Endothelial cell (in vitro differentiated cells): ENCODE results near the gene ELOVL3. TPM values are rescaled to one million over a fixed set of nuclear protein-coding genes. Genes with fewer than 3 reads are reported as not detected.

Source experiments
- DNase-seq: peaks from one replicate; pipeline ENCODE4 v3.0.0; 2021; ENCODE audit warnings: low spot score
- H3K27ac Mint-ChIP-seq: one replicate; pipeline ENCODE4 v1.8.0; 2021; ENCODE audit warnings: mixed read lengths, inconsistent platforms; ENCODE audit not compliant: unreplicated experiment
- H3K27me3 Mint-ChIP-seq: one replicate; pipeline ENCODE4 v1.8.0; 2021; ENCODE audit warnings: mild to moderate bottlenecking, moderate library complexity, mixed read lengths, inconsistent platforms; ENCODE audit not compliant: unreplicated experiment
- H3K36me3 Mint-ChIP-seq: one replicate; pipeline ENCODE4 v1.8.0; 2021; ENCODE audit warnings: mild to moderate bottlenecking, low read depth, mixed read lengths, inconsistent platforms; ENCODE audit not compliant: unreplicated experiment
- H3K4me1 Mint-ChIP-seq: one replicate; pipeline ENCODE4 v1.8.0; 2021; ENCODE audit warnings: mild to moderate bottlenecking, mixed read lengths, inconsistent platforms; ENCODE audit not compliant: unreplicated experiment
- H3K4me3 Mint-ChIP-seq: one replicate; pipeline ENCODE4 v1.8.0; 2021; ENCODE audit warnings: mild to moderate bottlenecking, mixed read lengths, inconsistent platforms; ENCODE audit not compliant: unreplicated experiment
- H3K9me3 Mint-ChIP-seq: one replicate; pipeline ENCODE4 v1.8.0; 2021; ENCODE audit warnings: mixed read lengths, inconsistent platforms; ENCODE audit not compliant: unreplicated experiment
- CTCF ChIP-seq: fragments of 200-600 bp; sonication (generic); IDR thresholded peaks from one replicate; pipeline ENCODE4 v1.5.0; 2021; ENCODE audit warnings: antibody characterized with exemption; ENCODE audit not compliant: unreplicated experiment
- total RNA-seq: library from RNA; stranded (reverse); fragmentation: NEBNext Ultra II Directional; extraction: Animal tissue kit (Norgen Biotek cat#: 25700); gene quantifications from one replicate; pipeline ENCODE4 v1.2.1, GENCODE V29; 2021; ENCODE audit not compliant: unreplicated experiment

The ELOVL3 gene
- total RNA-seq, 1 donor from 2014 or later, result not detected

- H3K4me1 Mint-ChIP-seq, result no peaks in the 10 kb centered on the region
- no peaks in the 10 kb centered on the region for H3K36me3 Mint-ChIP-seq
- no peak for DNase-seq
- no peak for TF ChIP-seq CTCF
- H3K27me3 Mint-ChIP-seq, result no peaks in the 10 kb centered on the region
- no peak overlapping the region for H3K4me3 Mint-ChIP-seq
- no peak overlapping the region for H3K27ac Mint-ChIP-seq
- no peaks in the 10 kb centered on the region for H3K9me3 Mint-ChIP-seq
Observed at GRCh38 chr10:102254426-102254825, 28.3 kb downstream of the ELOVL3 start.

- TF ChIP-seq CTCF, result no peak
- Mint-ChIP-seq H3K36me3 (no peaks in the 10 kb centered on the region), H3K4me1 (no peaks in the 10 kb centered on the region), H3K9me3 (no peaks in the 10 kb centered on the region), H3K27me3 (no peaks in the 10 kb centered on the region), H3K27ac (no peak overlapping the region), H3K4me3 (no peak overlapping the region)
- DNase-seq, result no peak
Observed at GRCh38 chr10:102255404-102255803, 29.3 kb downstream of the ELOVL3 start.

DNA sequence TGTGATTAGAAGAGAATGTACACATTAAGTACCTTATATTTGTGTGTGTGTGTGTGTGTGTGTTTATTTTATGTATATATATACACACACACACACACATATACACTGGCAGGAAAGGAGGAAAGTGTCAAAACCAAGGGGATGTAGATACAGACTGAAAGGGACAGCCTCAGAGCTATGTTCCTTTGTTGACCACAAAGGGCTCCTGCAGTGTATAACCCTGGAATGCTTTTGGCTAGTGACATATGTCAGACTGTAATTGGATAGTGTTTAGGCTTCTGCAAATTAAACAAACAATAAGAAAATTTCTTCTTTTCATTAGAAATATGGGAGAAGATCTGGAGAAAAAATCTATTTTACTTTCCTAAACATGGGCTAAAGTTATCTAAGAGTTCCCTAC is 35.1 kb downstream of the ELOVL3 start:
- Mint-ChIP-seq H3K4me1 (peaks cover 5% of the 10 kb centered on the region), H3K4me3 (no peak overlapping the region), H3K27ac (no peak overlapping the region), H3K27me3 (no peaks in the 10 kb centered on the region), H3K9me3 (no peaks in the 10 kb centered on the region), H3K36me3 (peaks cover 4% of the 10 kb centered on the region)
- no peak for DNase-seq
- TF ChIP-seq CTCF, result no peak

DNA sequence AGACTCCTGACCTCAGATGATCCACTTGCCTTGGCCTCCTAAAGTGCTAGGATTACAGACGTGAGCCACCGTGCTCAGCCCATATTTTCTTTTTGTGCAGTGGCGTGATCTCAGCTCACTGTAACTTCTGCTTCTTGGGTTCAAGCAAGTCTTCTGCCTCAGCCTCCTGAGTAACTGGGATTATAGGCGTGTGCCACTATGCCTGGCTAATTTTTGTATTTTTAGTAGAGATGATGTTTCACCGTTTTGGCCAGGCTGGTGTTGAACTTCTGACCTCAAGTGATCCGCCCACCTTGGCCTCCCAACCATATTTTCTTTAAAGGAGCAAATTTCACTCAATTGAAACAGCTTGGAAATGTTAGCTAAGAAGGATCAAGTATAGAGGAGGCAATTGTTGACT is 35.7 kb downstream of the ELOVL3 start:
- Mint-ChIP-seq H3K4me1 (peaks cover 10% of the 10 kb centered on the region), H3K4me3 (no peak overlapping the region), H3K9me3 (no peaks in the 10 kb centered on the region), H3K36me3 (peaks cover 4% of the 10 kb centered on the region), H3K27ac (no peak overlapping the region), H3K27me3 (no peaks in the 10 kb centered on the region)
- DNase-seq, result no peak
- TF ChIP-seq CTCF, result no peak

GRCh38 chr10:102262744-102263370 is 36.8 kb downstream of the ELOVL3 start:
- Mint-ChIP-seq H3K4me3 (no peak overlapping the region), H3K27ac (no peak overlapping the region), H3K36me3 (peaks cover 4% of the 10 kb centered on the region), H3K9me3 (no peaks in the 10 kb centered on the region), H3K27me3 (no peaks in the 10 kb centered on the region), H3K4me1 (peaks cover 12% of the 10 kb centered on the region)
- no peak for DNase-seq
- TF ChIP-seq CTCF, result no peak
